Activated CD8-positive, alpha-beta memory T cell treated with anti-CD3 and anti-CD28 coated beads for 4 hours (primary cell): ENCODE measurements around the gene NUB1.
A peak's percentile ranks its signal among the peaks of the same experiment; 100 is the strongest.

Experiments
- DNase-seq, 2 donors: peaks; one replicate each; pipeline ENCODE4 v3.0.0-alpha.2; 2020; ENCODE audit warnings: low read depth in 2 of 2

NUB1 gene

GRCh38 chr7:151313857-151314256, 27.8 kb upstream of the NUB1 start:
- DNase-seq = no peak

- no peak for DNase-seq
These were observed 27.2 kb upstream of the NUB1 start for GRCh38 chr7:151314401-151314800.

GRCh38 chr7:151315038-151315655, 26.5 kb upstream of the NUB1 start:
- peak; percentile 52 to 62 for DNase-seq

GRCh38 chr7:151316896-151317295, 24.7 kb upstream of the NUB1 start:
- no peak for DNase-seq

GRCh38 chr7:151317936-151318335, 23.7 kb upstream of the NUB1 start:
- no peak for DNase-seq

GRCh38 chr7:151319189-151319588, 22.4 kb upstream of the NUB1 start:
- DNase-seq = no peak

- no peak for DNase-seq
These were observed 21.3 kb upstream of the NUB1 start for GRCh38 chr7:151320263-151320845.

GRCh38 chr7:151321341-151321740, 20.3 kb upstream of the NUB1 start:
- DNase-seq = no peak

- DNase-seq = no peak
These were observed 18.7 kb upstream of the NUB1 start for GRCh38 chr7:151322906-151323305.

- DNase-seq = no peak
These were observed 14.6 kb upstream of the NUB1 start for GRCh38 chr7:151327022-151327421.

GRCh38 chr7:151327659-151328058, 14.0 kb upstream of the NUB1 start:
- DNase-seq = no peak

GRCh38 chr7:151330181-151330580, 11.4 kb upstream of the NUB1 start:
- DNase-seq = no peak

GRCh38 chr7:151330661-151331060, 11.0 kb upstream of the NUB1 start:
- DNase-seq = no peak

GRCh38 chr7:151334628-151335027, 7.0 kb upstream of the NUB1 start:
- DNase-seq = no peak

- no peak for DNase-seq
These were observed 5.4 kb upstream of the NUB1 start for GRCh38 chr7:151336027-151336708.

- DNase-seq = no peak
These were observed 4.3 kb upstream of the NUB1 start for GRCh38 chr7:151337346-151337745.

GRCh38 chr7:151338809-151339208, 2.8 kb upstream of the NUB1 start:
- no peak for DNase-seq

GRCh38 chr7:151339651-151340382, 1.8 kb upstream of the NUB1 start:
- DNase-seq = no peak

GRCh38 chr7:151340794-151341356, 737 bp upstream of the NUB1 start:
- no peak for DNase-seq

GRCh38 chr7:151342102-151342646, 562 bp downstream of the NUB1 start:
- DNase-seq = no peak

- no peak for DNase-seq
These were observed 1.2 kb downstream of the NUB1 start for GRCh38 chr7:151342811-151343210.

- DNase-seq = no peak
These were observed 1.9 kb downstream of the NUB1 start for GRCh38 chr7:151343516-151343915.
